ENCODE data around the gene CUL2. TPM values are rescaled to one million over a fixed set of nuclear protein-coding genes. Genes with fewer than 3 reads are reported as not detected.
"Not testable (repeated sequence)": the region's sequence is repeated elsewhere in the genome, so short reads cannot be mapped to it uniquely, and the experiment has no call there.

The CUL2 gene
- total and polyA plus RNA-seq, 10 donors = 7.8 to 37.5 (median 20.5) TPM

GRCh38 chr10:34972591-34972990, 117.5 kb downstream of the CUL2 start:
- H3K9me3 ChIP-seq = peaks cover 0 to 28% (median 16%) of the 10 kb centered on the region in 8 donors
- H3K4me3 ChIP-seq; DNase-seq; H3K36me3 ChIP-seq; H3K27ac ChIP-seq; intact Hi-C loops (cut with DNase I; ENCODE audit: low total_unique reads); H3K4me1 ChIP-seq; H3K27me3 ChIP-seq (replicated peaks in 1 of 7): not testable (repeated sequence)
- WGBS, 5 donors = 70 to 94% (median 85%) methylated on average over 2 of the region's 2 CpGs

- H3K4me3 ChIP-seq; H3K27me3 ChIP-seq (replicated peaks in 1 of 7); H3K27ac ChIP-seq; H3K36me3 ChIP-seq; intact Hi-C loops (cut with DNase I; ENCODE audit: low total_unique reads); H3K4me1 ChIP-seq: not testable (repeated sequence)
- H3K9me3 ChIP-seq = peaks cover 0 to 28% (median 16%) of the 10 kb centered on the region in 8 donors
- WGBS, 5 donors = 58 to 89% (median 84%) methylated on average over 10 to 12 of the region's 12 CpGs
- DNase-seq = peak; percentile 13
These were observed 118.4 kb downstream of the CUL2 start for GRCh38 chr10:34971606-34972334.

- TF ChIP-seq POLR2AphosphoS5 (IDR thresholded peaks at IDR 0.05) (no peak), POLR2A (IDR thresholded peaks at IDR 0.05) (no peak), CTCF (IDR thresholded peaks at IDR 0.05 in 8 of 11, conservative IDR thresholded peaks at IDR 0.05 in 3 of 11) (no peak)
- no peak overlapping the region for H3K27ac ChIP-seq
- peak; percentile 65 for DNase-seq
- H3K4me3 ChIP-seq = no peak overlapping the region
- H3K9me3 ChIP-seq = peaks cover 0 to 4% (median 0%) of the 10 kb centered on the region in 8 donors
- H3K27me3 ChIP-seq (replicated peaks in 1 of 7) = no peaks in the 10 kb centered on the region
- no peaks in the 10 kb centered on the region for H3K36me3 ChIP-seq
- WGBS, 5 donors = 74 to 93% (median 90%) methylated on average over 12 to 17 of the region's 17 CpGs
- intact Hi-C loops (cut with DNase I; ENCODE audit: low total_unique reads) = no loop called here
- H3K4me1 ChIP-seq = no peaks in the 10 kb centered on the region
These were observed 121.0 kb downstream of the CUL2 start for GRCh38 chr10:34969171-34969570.

- no peak for TF ChIP-seq POLR2AphosphoS5 (IDR thresholded peaks at IDR 0.05)
- no peak for TF ChIP-seq POLR2A (IDR thresholded peaks at IDR 0.05)
- no peak for TF ChIP-seq CTCF (IDR thresholded peaks at IDR 0.05 in 8 of 11, conservative IDR thresholded peaks at IDR 0.05 in 3 of 11)
- Histone ChIP-seq H3K36me3 (no peaks in the 10 kb centered on the region), H3K9me3 (no peaks in the 10 kb centered on the region), H3K4me1 (no peaks in the 10 kb centered on the region), H3K4me3 (no peak overlapping the region), H3K27ac (no peak overlapping the region), H3K27me3 (replicated peaks in 1 of 7) (no peaks in the 10 kb centered on the region)
- WGBS, 5 donors = 70 to 84% (median 76%) methylated on average over 14 of the region's 14 CpGs
- DNase-seq = no peak
- intact Hi-C loops (cut with DNase I; ENCODE audit: low total_unique reads) = no loop called here
These were observed 122.7 kb downstream of the CUL2 start for GRCh38 chr10:34967335-34967880.

GRCh38 chr10:34966451-34966850, 123.7 kb downstream of the CUL2 start:
- TF ChIP-seq CTCF (IDR thresholded peaks at IDR 0.05 in 8 of 11, conservative IDR thresholded peaks at IDR 0.05 in 3 of 11) = no peak
- no peak for TF ChIP-seq POLR2A (IDR thresholded peaks at IDR 0.05)
- TF ChIP-seq POLR2AphosphoS5 (IDR thresholded peaks at IDR 0.05) = no peak
- WGBS, 5 donors = 86 to 93% (median 91%) methylated on average over 5 of the region's 5 CpGs
- Histone ChIP-seq H3K9me3 (no peaks in the 10 kb centered on the region), H3K27me3 (replicated peaks in 1 of 7) (no peaks in the 10 kb centered on the region), H3K4me3 (no peak overlapping the region), H3K27ac (no peak overlapping the region), H3K4me1 (no peaks in the 10 kb centered on the region), H3K36me3 (no peaks in the 10 kb centered on the region)
- intact Hi-C loops (cut with DNase I; ENCODE audit: low total_unique reads) = no loop called here
- DNase-seq = no peak

Data from spleen (tissue), 11 donors.